Skin of body (tissue), 2 donors: ENCODE data around the gene SDHAF3. TPM values are rescaled to one million over a fixed set of nuclear protein-coding genes. Genes with fewer than 3 reads are reported as not detected.

Experiments
- DNase-seq: peaks from one replicate; lab custom pipeline; 2025; lab: John Stamatoyannopoulos, UW
- total RNA-seq: library from RNA; depleted of rRNA; stranded (reverse); fragments of >200 nt; gene quantifications from one replicate; pipeline ENCODE4 v1.2.3, GENCODE V29; 2014

The SDHAF3 gene
- total RNA-seq, 1 donor from 2014 or later: 10.9 TPM

GRCh38 chr7:97215556-97215955 lies 98.1 kb downstream of the SDHAF3 start:
- no peak for DNase-seq

DNA sequence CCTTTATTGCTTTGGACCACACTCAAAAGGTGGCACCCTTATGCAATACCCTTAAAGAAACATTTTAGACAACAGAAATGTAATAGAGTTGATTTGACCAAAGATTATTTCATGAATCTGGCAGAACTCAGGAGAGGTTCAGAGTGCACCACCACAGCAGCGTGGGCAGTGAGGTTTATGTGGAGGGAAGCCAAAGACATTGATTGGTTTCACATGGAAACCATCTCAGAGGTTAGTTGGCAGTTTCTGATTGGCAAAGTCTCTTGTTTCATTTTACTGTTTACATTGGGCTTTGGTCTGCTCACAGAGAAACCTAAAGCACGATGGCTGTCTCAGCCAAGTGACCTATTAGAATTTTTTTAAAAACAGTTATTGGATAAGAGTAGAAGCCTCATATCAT lies 101.3 kb downstream of the SDHAF3 start:
- DNase-seq: no peak

DNA sequence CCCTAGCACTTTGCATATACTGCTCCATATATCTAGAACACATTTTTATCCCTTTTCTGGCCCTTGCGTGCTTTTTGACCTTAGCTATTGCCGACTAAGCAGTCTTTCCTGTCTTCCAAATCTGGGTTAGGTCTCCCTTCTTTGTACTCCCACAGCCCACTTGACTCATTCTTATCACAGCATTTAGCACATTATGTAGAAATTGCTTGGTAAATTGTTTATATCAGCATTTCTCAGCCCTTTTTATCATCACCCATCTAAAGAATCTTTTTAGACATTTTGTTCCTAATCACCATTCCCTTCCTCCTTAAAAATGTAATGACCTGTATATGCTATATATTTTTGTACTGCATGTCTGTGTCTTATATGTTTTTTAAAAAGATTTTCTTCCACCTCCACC lies 101.7 kb downstream of the SDHAF3 start:
- no peak for DNase-seq

- no peak for DNase-seq
These were observed 106.8 kb downstream of the SDHAF3 start for GRCh38 chr7:97224316-97224715.

- DNase-seq: no peak
These were observed 109.0 kb downstream of the SDHAF3 start for GRCh38 chr7:97226541-97226940.

Other genes with a start within 250 kb of the SDHAF3 start
- gene DLX6, start 112.1 kb upstream of the SDHAF3 start, total RNA-seq: 0.20 TPM
- gene DLX5, start 92.9 kb upstream of the SDHAF3 start, total RNA-seq: 2.1 TPM